ENCODE data around the gene SLC7A4. TPM values are rescaled to one million over a fixed set of nuclear protein-coding genes. Genes with fewer than 3 reads are reported as not detected.
"Not testable (repeated sequence)": the region's sequence is repeated elsewhere in the genome, so short reads cannot be mapped to it uniquely, and the experiment has no call there.

Gene SLC7A4
- total RNA-seq, 4 donors from 2014 or later: 0.23 to 1.2 (median 0.37) TPM

DNA sequence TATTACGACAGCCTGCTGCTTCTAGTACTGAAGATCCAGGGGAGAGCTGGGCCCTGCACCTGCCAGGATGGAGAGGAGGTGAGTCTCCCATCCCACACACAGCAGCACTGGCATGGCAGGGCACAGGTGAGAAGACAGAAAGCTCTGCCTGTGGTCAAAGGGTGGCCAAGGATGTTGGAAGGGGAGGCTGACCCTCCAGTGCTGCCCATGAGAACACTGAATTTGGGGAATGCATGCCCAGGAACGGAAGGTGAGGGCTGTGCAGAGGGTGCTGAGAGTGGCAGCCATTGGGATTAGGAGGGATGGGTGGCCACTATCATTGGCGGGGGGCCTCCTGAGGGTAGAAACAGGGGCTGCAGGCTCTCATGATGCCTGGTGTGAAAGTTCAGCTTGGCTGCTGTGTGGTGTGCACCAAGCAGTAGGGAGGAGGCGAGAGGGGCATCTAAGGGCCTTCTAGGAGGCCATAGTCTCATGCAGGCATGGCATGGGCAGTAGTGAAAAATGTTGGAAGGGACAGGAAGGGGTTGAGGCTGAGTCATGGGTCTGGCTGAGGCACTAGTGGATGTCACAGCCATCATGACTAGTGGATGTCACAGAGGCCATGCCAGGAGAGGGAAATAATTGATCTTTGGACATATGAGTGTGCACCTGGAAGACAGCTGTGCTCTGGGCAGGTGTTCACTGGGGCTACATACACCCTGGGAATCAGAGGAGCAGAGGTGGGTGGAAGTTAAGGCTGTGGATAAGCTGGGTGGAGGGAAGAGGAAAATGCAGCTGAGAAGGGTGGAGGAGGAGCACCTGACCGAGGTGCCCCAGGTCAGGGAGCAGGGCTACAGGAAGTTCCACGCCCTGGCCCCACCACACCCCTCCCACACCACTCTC, 10.9 kb upstream of the SLC7A4 start:
- no peak for TF ChIP-seq POLR2A (IDR thresholded peaks at IDR 0.05)
- TF ChIP-seq, protein P1, sequence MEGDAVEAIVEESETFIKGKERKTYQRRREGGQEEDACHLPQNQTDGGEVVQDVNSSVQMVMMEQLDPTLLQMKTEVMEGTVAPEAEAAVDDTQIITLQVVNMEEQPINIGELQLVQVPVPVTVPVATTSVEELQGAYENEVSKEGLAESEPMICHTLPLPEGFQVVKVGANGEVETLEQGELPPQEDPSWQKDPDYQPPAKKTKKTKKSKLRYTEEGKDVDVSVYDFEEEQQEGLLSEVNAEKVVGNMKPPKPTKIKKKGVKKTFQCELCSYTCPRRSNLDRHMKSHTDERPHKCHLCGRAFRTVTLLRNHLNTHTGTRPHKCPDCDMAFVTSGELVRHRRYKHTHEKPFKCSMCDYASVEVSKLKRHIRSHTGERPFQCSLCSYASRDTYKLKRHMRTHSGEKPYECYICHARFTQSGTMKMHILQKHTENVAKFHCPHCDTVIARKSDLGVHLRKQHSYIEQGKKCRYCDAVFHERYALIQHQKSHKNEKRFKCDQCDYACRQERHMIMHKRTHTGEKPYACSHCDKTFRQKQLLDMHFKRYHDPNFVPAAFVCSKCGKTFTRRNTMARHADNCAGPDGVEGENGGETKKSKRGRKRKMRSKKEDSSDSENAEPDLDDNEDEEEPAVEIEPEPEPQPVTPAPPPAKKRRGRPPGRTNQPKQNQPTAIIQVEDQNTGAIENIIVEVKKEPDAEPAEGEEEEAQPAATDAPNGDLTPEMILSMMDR (IDR thresholded peaks at IDR 0.05): no peak
- no peak for TF ChIP-seq EP300 (IDR thresholded peaks at IDR 0.05)
- no peak for TF ChIP-seq POLR2AphosphoS5 (IDR thresholded peaks at IDR 0.05)
- no peak overlapping the region for H3K4me3 ChIP-seq
- H3K36me3 ChIP-seq: no peaks in the 10 kb centered on the region
- no peak overlapping the region for H3K27ac ChIP-seq
- peaks cover 0 to 25% (median 11%) of the 10 kb centered on the region in 3 donors for H3K4me1 ChIP-seq
- no peaks in the 10 kb centered on the region for H3K27me3 ChIP-seq
- H3K9me3 ChIP-seq: no peaks in the 10 kb centered on the region
- no peak for ATAC-seq
- WGBS, 2 donors (ENCODE audit: low coverage in 1 of 2): 92 to 100% methylated on average over 1 to 2 of the region's 6 CpGs

DNA sequence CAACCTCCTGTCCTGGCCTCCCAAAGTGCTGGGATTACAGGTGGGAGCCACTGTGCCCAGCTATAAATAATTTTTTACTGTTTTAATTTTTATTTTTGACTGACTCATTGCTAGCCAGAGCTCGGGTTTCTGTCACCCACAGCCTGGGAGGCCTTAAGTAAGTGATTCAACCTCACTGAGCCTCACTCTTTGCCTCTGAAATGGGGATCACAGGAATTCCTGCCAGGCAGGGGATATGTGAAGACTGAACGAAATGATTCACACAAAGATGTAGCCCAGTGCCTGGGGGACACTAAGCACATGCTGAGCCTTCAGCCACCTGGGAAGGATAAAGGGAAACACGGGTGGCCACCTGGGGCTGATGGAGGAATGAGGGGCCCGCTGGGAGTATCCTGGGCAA, 9.6 kb upstream of the SLC7A4 start:
- 82% methylated on average over 4 of the region's 4 CpGs; no CpG with 5 or more reads in 1 of the 2 donors for WGBS, 2 donors (ENCODE audit: low coverage in 1 of 2)
- Histone ChIP-seq H3K4me1 (peaks cover 0 to 29% (median 11%) of the 10 kb centered on the region in 3 donors), H3K9me3 (no peaks in the 10 kb centered on the region), H3K27ac (no peak overlapping the region), H3K36me3 (no peaks in the 10 kb centered on the region), H3K27me3 (no peaks in the 10 kb centered on the region), H3K4me3 (no peak overlapping the region)
- no peak for ATAC-seq
- TF ChIP-seq EP300 (IDR thresholded peaks at IDR 0.05) (no peak), POLR2A (IDR thresholded peaks at IDR 0.05) (no peak), POLR2AphosphoS5 (IDR thresholded peaks at IDR 0.05) (no peak)
- TF ChIP-seq, protein P1 (IDR thresholded peaks at IDR 0.05): no peak

DNA sequence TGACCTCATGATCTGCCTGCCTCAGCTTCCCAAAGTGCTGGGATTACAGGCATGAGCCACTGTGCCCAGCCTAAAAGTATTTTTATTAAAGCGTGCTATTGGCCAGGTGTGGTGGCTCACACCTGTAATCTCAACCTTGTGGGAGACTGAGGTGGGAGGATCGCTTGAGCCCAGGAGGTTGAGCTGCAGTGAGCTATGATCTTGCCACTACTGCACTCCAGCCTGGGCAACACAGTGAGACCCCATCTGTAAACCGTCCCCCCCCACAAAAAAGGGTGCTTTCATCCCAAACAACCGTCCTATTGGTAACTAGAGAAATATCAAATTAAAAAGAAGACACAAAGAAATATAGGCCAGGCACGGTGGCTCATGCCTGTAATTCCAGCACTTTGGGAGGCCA, 6.8 kb upstream of the SLC7A4 start:
- H3K27ac ChIP-seq, H3K9me3 ChIP-seq, H3K36me3 ChIP-seq, H3K4me3 ChIP-seq, ATAC-seq, H3K4me1 ChIP-seq, H3K27me3 ChIP-seq: not testable (repeated sequence)
- WGBS, 2 donors (ENCODE audit: low coverage in 1 of 2): 89 to 98% methylated on average over 4 of the region's 5 CpGs

DNA sequence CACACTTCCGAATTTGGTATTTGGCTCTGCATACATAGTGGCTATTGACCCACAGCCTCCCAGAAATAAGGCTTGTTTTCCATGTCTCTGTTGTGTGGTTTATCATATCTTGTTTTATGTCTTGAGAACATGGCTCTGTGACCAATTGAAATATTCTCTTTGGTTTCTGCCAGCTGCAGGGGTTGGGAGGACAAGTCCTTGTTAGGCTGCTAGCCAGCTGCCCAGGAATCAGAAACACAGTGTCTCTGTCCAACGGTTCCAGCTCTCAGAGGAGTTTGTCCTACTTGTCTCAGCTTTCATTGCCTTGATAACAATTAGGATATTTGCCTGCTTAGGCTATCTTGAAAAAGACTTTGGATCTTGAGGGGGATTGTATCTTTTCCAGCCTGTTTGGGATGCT, 6.0 kb upstream of the SLC7A4 start:
- peaks cover 8% of the 10 kb centered on the region for H3K27me3 ChIP-seq
- ATAC-seq: no peak
- no peaks in the 10 kb centered on the region for H3K9me3 ChIP-seq
- peaks cover 0 to 8% (median 0%) of the 10 kb centered on the region in 3 donors for H3K4me1 ChIP-seq
- H3K4me3 ChIP-seq: no peak overlapping the region
- TF ChIP-seq POLR2AphosphoS5 (IDR thresholded peaks at IDR 0.05) (no peak), POLR2A (IDR thresholded peaks at IDR 0.05) (no peak), EP300 (IDR thresholded peaks at IDR 0.05) (no peak)
- TF ChIP-seq, protein P1 (IDR thresholded peaks at IDR 0.05): no peak
- H3K36me3 ChIP-seq: no peaks in the 10 kb centered on the region
- peak overlapping the region in 2 of 4 donors; percentile 49 to 61 for H3K27ac ChIP-seq
- WGBS, 2 donors (ENCODE audit: low coverage in 1 of 2): 33 to 35% methylated on average over 2 of the region's 2 CpGs

DNA sequence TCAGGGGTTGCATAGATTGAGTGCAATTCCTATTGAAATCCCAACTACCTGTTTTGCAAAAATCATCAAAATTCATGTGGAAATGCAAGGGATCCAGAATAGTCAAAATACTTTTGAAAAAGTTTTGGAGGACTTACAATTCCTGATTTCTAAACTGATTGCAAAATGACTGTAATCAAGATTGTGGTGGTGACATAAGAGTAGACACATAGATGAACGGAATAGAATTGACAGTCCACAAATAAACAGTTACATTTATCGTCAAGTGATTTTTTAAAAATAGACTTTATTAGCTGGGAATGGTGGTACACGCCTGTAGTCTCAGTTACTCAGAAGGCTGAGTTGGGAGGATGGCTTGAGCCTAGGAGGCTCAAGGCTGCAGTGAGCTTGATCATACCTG, 2.6 kb upstream of the SLC7A4 start:
- Histone ChIP-seq H3K36me3 (no peaks in the 10 kb centered on the region), H3K4me3 (no peak overlapping the region), H3K27me3 (peaks cover 42% of the 10 kb centered on the region), H3K27ac (no peak overlapping the region), H3K9me3 (no peaks in the 10 kb centered on the region), H3K4me1 (peaks cover 0 to 23% (median 5%) of the 10 kb centered on the region in 3 donors)
- no peak for TF ChIP-seq POLR2AphosphoS5 (IDR thresholded peaks at IDR 0.05)
- ATAC-seq: no peak
- WGBS, 2 donors (ENCODE audit: low coverage in 1 of 2): 74 to 84% methylated on average over 3 of the region's 3 CpGs

DNA sequence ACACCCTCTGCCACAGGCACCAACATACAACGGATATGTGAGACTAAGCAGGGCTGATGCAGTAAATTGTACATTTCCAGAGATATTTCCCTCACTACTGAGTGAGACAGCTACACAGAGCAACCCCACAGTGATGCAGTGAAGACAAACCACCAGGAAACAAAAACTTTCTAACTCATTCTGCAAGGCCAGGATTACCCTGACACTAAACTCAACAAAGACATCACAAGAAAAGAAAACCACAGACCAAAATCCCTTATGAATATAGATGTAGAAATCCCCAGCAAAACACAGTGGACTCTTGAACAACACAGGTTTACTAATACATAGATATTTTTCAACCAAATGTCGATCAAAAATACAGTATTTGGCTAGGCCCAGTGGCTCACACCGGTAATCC, 1.5 kb upstream of the SLC7A4 start:
- H3K27ac ChIP-seq: no peak overlapping the region
- H3K36me3 ChIP-seq: no peaks in the 10 kb centered on the region
- peaks cover 53% of the 10 kb centered on the region for H3K27me3 ChIP-seq
- ATAC-seq: no peak
- TF ChIP-seq POLR2A (IDR thresholded peaks at IDR 0.05) (no peak), POLR2AphosphoS5 (IDR thresholded peaks at IDR 0.05) (no peak), EP300 (IDR thresholded peaks at IDR 0.05) (no peak)
- TF ChIP-seq, protein P1 (IDR thresholded peaks at IDR 0.05): no peak
- no peaks in the 10 kb centered on the region for H3K9me3 ChIP-seq
- H3K4me1 ChIP-seq: peaks cover 0 to 23% (median 5%) of the 10 kb centered on the region in 3 donors
- WGBS, 2 donors (ENCODE audit: low coverage in 1 of 2): 80 to 91% methylated on average over 1 to 2 of the region's 3 CpGs
- no peak overlapping the region for H3K4me3 ChIP-seq

Measured in gastroesophageal sphincter (tissue), 4 donors.